Fibroblast of the aortic adventitia (primary cell): ENCODE measurements around the gene CHADL. TPM values are rescaled to one million over a fixed set of nuclear protein-coding genes. Genes with fewer than 3 reads are reported as not detected.
"Not testable (repeated sequence)": the region's sequence is repeated elsewhere in the genome, so short reads cannot be mapped to it uniquely, and the experiment has no call there.

Experiments used
- DNase-seq: peaks from one replicate; pipeline ENCODE4 v3.0.0-alpha.2; 2010; ENCODE audit warnings: low read depth
- H3K4me3 ChIP-seq: 2 replicates; pipeline ENCODE4 v1.5.1; 2011; ENCODE audit warnings: low read depth, mild to moderate bottlenecking, control low read depth, low read length, moderate library complexity
- total RNA-seq: library from RNA; depleted of rRNA; stranded (reverse); fragments of >200 nt; gene quantifications from 2 replicates; pipeline ENCODE4 v1.2.3, GENCODE V29; 2012; ENCODE audit warnings: low replicate concordance
- TF ChIP-seq, protein P1 (sequence below): IDR thresholded peaks from 2 replicates; pipeline ENCODE4 v1.5.1; 2011; ENCODE audit warnings: mild to moderate bottlenecking, low read length, control low read depth, inconsistent platforms; ENCODE audit not compliant: insufficient read depth

Gene CHADL
- total RNA-seq, 1 donor = 0.99 TPM

DNA sequence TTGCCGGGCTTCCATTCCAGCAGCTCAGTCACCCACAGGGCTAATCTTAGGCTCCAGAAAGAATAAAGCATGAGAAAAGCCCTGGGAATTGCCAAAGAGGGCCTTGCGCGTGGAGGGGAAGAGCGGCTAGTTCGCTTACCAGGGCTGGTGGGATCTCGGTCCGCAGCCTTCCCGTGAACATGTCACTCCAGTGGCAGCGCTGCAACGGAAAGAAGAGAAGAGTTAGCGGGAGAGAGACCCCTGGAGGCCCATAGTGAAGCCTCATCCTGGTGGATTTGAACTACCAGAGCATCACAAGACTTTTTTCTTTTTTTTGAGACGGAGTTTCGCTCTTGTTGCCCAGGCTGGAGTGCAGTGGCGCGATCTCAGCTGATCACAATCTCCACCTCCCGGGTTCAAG lies 27.2 kb upstream of the CHADL start:
- DNase-seq = no peak
- TF ChIP-seq, protein P1, sequence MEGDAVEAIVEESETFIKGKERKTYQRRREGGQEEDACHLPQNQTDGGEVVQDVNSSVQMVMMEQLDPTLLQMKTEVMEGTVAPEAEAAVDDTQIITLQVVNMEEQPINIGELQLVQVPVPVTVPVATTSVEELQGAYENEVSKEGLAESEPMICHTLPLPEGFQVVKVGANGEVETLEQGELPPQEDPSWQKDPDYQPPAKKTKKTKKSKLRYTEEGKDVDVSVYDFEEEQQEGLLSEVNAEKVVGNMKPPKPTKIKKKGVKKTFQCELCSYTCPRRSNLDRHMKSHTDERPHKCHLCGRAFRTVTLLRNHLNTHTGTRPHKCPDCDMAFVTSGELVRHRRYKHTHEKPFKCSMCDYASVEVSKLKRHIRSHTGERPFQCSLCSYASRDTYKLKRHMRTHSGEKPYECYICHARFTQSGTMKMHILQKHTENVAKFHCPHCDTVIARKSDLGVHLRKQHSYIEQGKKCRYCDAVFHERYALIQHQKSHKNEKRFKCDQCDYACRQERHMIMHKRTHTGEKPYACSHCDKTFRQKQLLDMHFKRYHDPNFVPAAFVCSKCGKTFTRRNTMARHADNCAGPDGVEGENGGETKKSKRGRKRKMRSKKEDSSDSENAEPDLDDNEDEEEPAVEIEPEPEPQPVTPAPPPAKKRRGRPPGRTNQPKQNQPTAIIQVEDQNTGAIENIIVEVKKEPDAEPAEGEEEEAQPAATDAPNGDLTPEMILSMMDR = no peak
- no peak overlapping the region for H3K4me3 ChIP-seq

GRCh38 chr22:41264408-41264941 lies 23.7 kb upstream of the CHADL start:
- no peak for DNase-seq
- H3K4me3 ChIP-seq = no peak overlapping the region
- TF ChIP-seq, protein P1 = no peak

GRCh38 chr22:41263704-41264103 lies 23.0 kb upstream of the CHADL start:
- no peak overlapping the region for H3K4me3 ChIP-seq
- TF ChIP-seq, protein P1 = no peak
- DNase-seq = no peak

DNA sequence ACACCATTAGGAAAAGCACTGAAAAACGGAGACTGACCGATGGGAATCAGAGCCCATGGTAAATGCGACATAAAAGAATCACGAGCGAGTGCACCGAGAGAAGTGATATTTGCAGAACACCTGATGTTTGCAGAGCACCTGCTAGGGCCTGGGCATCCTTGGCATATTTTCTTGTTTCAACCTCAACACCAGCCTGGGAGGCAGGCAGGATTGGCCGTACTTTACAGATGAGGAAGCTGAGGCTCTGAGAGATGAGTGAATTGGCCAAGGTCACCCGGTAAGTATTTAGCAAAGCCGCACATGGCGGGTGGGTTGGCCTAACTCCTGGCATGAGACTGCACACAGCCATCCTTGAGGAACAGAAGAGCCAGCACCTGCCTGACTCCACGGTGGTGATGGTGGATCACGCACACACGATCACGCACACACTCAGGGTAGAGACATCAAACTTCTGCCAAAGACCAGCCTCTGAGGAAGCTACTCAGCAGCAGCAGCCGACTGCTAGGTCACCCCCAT lies 21.6 kb upstream of the CHADL start:
- no peak for DNase-seq
- no peak overlapping the region for H3K4me3 ChIP-seq
- TF ChIP-seq, protein P1 = no peak

DNA sequence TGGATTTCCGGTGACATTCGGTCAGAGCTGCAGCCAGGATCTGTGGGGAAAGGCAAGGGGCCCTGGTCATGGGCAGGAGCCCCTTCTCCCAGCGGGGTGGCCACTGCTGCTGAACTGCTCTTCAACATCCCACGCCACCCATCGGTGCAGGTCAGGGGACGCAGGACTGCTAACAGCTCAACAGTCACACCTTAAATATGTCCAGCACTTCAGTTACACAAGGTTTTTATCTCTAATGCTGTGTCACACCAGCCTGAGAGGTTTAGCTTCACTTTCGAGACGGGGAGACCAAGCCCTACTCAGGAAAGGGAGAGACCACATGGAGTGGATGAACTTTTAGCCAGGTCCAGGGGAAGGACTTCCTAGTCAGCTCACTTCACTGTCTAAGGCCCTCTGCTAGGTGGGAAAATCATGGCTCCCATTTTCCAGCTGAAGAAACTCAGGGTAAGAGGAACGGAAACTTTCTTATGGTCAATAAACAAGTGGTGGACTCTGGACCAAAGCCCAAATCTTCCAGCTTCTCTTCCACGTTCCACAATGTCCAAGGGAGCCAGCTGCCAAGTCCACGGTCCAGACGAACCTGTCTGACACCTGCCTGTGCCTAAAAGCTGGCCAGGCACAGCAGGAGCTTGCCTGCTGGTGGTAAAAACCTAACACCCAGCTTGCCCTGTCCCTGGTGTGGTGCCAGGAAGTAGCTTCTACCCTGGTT lies 21.0 kb upstream of the CHADL start:
- no peak for DNase-seq
- TF ChIP-seq, protein P1 = no peak

GRCh38 chr22:41260871-41261270 lies 20.1 kb upstream of the CHADL start:
- DNase-seq = no peak
- TF ChIP-seq, protein P1 = no peak
- no peak overlapping the region for H3K4me3 ChIP-seq

More for the DNA sequence above, 21.0 kb upstream of the CHADL start:
- no peak overlapping the region for H3K4me3 ChIP-seq

GRCh38 chr22:41259756-41260155 lies 19.0 kb upstream of the CHADL start:
- not testable (repeated sequence) for H3K4me3 ChIP-seq, DNase-seq
